Progenitor cell of endocrine pancreas (in vitro differentiated cells): ENCODE measurements around the gene MRPL38. TPM values are rescaled to one million over a fixed set of nuclear protein-coding genes. Genes with fewer than 3 reads are reported as not detected.

ENCODE experiments used
- DNase-seq: peaks from one replicate; pipeline ENCODE4 v3.0.0; 2021; ENCODE audit warnings: low spot score; ENCODE audit not compliant: unreplicated experiment
- H3K27ac Mint-ChIP-seq: 2 replicates; pipeline ENCODE4 v1.8.0; 2021; ENCODE audit warnings: mild to moderate bottlenecking, moderate library complexity, mixed read lengths
- H3K27me3 Mint-ChIP-seq: 2 replicates; pipeline ENCODE4 v1.8.0; 2021; ENCODE audit warnings: mixed read lengths
- H3K36me3 Mint-ChIP-seq: 2 replicates; pipeline ENCODE4 v1.8.0; 2022; ENCODE audit warnings: mixed read lengths; ENCODE audit not compliant: insufficient read depth
- H3K4me1 Mint-ChIP-seq: 2 replicates; pipeline ENCODE4 v1.8.0; 2021; ENCODE audit warnings: low read depth, mixed read lengths
- H3K4me3 Mint-ChIP-seq: 2 replicates; pipeline ENCODE4 v1.8.0; 2021; ENCODE audit warnings: low read depth, mild to moderate bottlenecking, moderate library complexity, mixed read lengths
- H3K9me3 Mint-ChIP-seq: 2 replicates; pipeline ENCODE4 v1.8.0; 2021; ENCODE audit warnings: low read depth, mixed read lengths
- total RNA-seq: library from RNA; stranded (reverse); gene quantifications from 2 replicates; pipeline ENCODE4 v1.2.1, GENCODE V29; 2021
- TF ChIP-seq, protein P1 (sequence below): fragments of 200-600 bp; sonication (generic); IDR thresholded peaks from one replicate; pipeline ENCODE4 v1.5.0; 2021; ENCODE audit warnings: antibody characterized with exemption, mild to moderate bottlenecking; ENCODE audit not compliant: unreplicated experiment

The MRPL38 gene
- total RNA-seq, 1 donor from 2014 or later, result 82.7 TPM

DNA sequence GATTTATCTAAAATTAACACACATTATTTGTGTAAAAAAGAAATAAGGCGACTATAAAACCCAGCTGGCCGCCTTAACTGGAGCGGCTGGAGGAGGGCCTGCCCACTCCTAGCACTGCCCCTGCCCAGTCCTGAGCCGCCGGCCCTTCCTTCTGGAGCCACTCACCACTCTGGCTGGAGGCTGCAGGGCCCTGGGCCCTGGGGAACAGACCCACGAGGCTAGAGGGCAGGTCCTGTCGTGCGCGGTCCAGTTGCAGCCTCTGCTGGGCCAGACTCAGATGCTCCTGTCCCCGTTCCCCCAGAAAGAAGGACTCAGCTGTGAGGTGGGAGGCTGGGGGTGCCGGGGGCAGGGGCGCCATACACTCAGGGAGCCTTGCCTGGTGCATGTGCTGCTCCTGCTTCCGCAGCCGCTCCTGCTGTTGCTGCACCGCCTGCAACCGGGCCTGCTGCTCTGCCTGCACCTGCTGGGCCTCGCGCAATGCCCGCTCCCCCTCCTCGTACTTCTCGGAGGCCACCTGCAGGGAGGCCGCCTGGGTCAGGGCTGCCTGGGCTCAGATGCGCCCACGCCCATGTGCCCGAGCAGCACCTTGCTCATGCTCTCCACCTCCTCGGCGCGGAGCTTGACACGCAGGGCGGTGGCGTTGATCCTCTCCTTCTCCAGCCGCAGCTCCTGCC, 9.0 kb upstream of the MRPL38 start:
- no peak for DNase-seq
- Mint-ChIP-seq H3K36me3 (peaks cover 4% of the 10 kb centered on the region), H3K27ac (no peak overlapping the region)

DNA sequence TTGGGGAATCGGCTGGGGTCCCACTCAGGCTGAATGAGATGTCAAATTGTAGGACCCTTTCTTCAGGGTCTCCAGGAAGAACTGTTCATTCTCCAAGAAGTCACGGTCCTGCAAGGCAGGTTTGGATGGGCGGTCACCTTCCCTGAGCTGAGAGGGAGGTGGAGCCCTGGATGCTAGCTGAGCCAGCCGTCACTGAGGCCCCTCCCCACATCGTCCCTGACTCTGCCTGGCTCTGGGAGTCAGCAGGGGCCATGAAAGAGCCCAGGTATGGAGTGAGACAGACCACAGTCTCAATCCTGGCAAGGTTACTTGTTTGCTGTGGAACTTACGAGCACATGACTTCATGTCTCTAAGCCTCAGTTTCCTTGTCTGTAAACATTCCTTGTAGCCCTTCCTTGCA, 6.0 kb upstream of the MRPL38 start:
- no peak overlapping the region for H3K4me3 Mint-ChIP-seq
- no peaks in the 10 kb centered on the region for H3K4me1 Mint-ChIP-seq
- H3K27ac Mint-ChIP-seq, result no peak overlapping the region
- H3K36me3 Mint-ChIP-seq, result peaks cover 1% of the 10 kb centered on the region
- no peak for DNase-seq
- TF ChIP-seq, protein P1, sequence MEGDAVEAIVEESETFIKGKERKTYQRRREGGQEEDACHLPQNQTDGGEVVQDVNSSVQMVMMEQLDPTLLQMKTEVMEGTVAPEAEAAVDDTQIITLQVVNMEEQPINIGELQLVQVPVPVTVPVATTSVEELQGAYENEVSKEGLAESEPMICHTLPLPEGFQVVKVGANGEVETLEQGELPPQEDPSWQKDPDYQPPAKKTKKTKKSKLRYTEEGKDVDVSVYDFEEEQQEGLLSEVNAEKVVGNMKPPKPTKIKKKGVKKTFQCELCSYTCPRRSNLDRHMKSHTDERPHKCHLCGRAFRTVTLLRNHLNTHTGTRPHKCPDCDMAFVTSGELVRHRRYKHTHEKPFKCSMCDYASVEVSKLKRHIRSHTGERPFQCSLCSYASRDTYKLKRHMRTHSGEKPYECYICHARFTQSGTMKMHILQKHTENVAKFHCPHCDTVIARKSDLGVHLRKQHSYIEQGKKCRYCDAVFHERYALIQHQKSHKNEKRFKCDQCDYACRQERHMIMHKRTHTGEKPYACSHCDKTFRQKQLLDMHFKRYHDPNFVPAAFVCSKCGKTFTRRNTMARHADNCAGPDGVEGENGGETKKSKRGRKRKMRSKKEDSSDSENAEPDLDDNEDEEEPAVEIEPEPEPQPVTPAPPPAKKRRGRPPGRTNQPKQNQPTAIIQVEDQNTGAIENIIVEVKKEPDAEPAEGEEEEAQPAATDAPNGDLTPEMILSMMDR, result no peak
- H3K27me3 Mint-ChIP-seq, result no peaks in the 10 kb centered on the region
- H3K9me3 Mint-ChIP-seq, result no peaks in the 10 kb centered on the region

More for the DNA sequence above, 9.0 kb upstream of the MRPL38 start:
- Mint-ChIP-seq H3K27me3 (no peaks in the 10 kb centered on the region), H3K4me1 (no peaks in the 10 kb centered on the region), H3K4me3 (no peak overlapping the region), H3K9me3 (no peaks in the 10 kb centered on the region)
- TF ChIP-seq, protein P1, result no peak

DNA sequence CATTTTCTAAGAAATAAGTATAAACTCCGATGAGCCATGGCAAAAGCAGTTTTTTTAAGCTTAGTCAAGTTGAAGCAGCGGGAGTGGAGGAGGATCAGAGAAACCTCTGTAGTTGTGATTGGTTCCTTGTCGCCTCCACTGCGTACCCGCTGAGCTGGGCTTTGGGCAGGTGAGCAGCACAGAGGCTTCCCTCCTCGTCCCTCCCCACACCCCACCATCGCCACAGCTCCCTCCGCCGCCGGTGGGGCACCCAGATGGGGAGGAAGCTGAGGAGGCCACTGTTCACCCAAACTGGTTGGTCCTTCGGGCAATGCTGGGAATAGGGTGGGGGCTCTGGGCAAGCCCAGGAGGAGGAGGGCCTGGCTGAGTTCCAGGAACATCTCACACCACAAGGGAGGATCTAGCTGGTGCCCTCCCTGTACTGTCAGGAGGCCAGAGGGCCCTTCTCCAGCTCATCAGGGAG, 5.2 kb upstream of the MRPL38 start:
- no peaks in the 10 kb centered on the region for H3K9me3 Mint-ChIP-seq
- no peaks in the 10 kb centered on the region for H3K27me3 Mint-ChIP-seq
- no peak overlapping the region for H3K4me3 Mint-ChIP-seq
- H3K27ac Mint-ChIP-seq, result no peak overlapping the region
- TF ChIP-seq, protein P1, result no peak
- peaks cover 1% of the 10 kb centered on the region for H3K36me3 Mint-ChIP-seq
- no peak for DNase-seq
- H3K4me1 Mint-ChIP-seq, result no peaks in the 10 kb centered on the region

DNA sequence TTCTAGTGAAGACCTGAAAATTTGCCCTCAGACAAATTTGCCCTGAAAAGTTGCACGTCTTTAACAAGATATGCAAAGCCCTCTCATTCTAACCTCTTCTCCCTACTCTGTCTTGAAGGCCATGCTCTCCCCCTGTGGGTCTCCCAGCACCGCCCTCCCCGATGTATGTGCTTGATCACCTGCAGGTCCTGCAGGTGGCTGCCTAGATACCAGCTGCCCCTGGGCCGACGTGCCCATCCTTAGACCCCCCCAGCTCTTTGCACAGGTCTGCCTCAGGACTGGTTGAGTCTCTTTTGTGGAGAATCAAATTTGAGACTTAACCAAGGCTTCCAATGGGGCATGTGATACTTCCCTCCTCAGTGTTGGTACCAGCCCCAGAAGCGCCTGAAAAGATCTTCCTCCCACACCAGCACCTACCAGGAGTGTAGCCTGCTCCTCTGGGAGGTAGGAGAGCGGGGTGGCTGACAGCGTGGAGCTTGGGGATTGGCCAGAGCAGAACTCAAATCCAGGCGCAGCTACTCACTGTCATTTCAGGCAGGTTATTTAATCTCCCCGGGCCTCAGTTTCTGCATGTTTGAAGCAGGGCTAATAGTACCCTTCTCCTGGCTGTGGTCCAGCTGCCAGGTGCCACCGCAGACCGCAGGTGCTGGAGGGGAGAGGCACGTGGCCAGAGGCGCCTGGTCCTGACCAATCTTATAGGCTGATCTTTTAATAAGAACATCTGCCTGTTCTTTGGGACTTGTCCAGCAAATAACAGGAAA, 4.5 kb upstream of the MRPL38 start:
- Mint-ChIP-seq H3K27ac (peak overlapping the region; percentile 84), H3K27me3 (no peaks in the 10 kb centered on the region), H3K4me1 (no peaks in the 10 kb centered on the region), H3K4me3 (no peak overlapping the region), H3K9me3 (no peaks in the 10 kb centered on the region), H3K36me3 (no peaks in the 10 kb centered on the region)
- no peak for DNase-seq
- TF ChIP-seq, protein P1, result no peak

DNA sequence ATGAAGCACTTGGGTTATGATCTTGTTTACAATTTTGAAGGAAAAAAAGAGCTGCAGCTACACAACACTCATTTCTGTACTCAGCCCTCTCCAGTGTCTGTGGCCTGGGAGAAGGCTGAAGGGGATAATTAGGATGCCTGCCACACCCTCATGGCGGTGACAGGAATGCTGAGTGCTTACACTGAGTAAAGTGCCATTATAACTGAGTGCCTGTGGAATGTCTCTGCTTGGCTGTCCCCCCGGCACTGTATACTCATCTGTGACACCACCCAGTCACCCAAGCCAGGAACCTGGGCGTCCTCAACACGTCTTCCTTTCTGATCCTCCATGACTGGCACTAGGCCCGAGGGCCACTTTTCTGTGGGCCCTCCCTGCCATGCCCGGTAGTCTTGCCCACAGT, 3.5 kb upstream of the MRPL38 start:
- H3K36me3 Mint-ChIP-seq, result no peaks in the 10 kb centered on the region
- TF ChIP-seq, protein P1, result no peak
- H3K4me3 Mint-ChIP-seq, result no peak overlapping the region
- H3K27ac Mint-ChIP-seq, result peak overlapping the region; percentile 83
- peaks cover 2% of the 10 kb centered on the region for H3K4me1 Mint-ChIP-seq
- DNase-seq, result no peak
- no peaks in the 10 kb centered on the region for H3K9me3 Mint-ChIP-seq
- no peaks in the 10 kb centered on the region for H3K27me3 Mint-ChIP-seq
